Sigmoid colon (tissue), 7 donors: ENCODE data around the gene KCTD1. TPM values are rescaled to one million over a fixed set of nuclear protein-coding genes. Genes with fewer than 3 reads are reported as not detected.
A peak's percentile ranks its signal among the peaks of the same experiment; 100 is the strongest.

ENCODE experiments used
- DNase-seq: peaks from one replicate; pipeline ENCODE4 v3.0.0-alpha.2; 2019
- H3K27ac ChIP-seq, 4 donors: fragments of 200-600 bp; sonication (generic); one replicate each; pipeline ENCODE4 v1.5.1; 2016 to 2019; ENCODE audit warnings: mild to moderate bottlenecking in 1 of 4
- H3K27me3 ChIP-seq, 3 donors: fragments of 200-600 bp; sonication (generic); one replicate each; pipeline ENCODE4 v1.5.1; 2019; ENCODE audit warnings: mild to moderate bottlenecking in 1 of 3
- H3K36me3 ChIP-seq, 4 donors: fragments of 200-600 bp; sonication (generic); one replicate each; pipeline ENCODE4 v1.5.1; 2016 to 2019
- H3K4me1 ChIP-seq, 4 donors: fragments of 200-600 bp; sonication (generic); one replicate each; pipeline ENCODE4 v1.5.1; 2017 to 2019
- H3K4me3 ChIP-seq, 4 donors: fragments of 200-600 bp; sonication (generic); one replicate each; pipeline ENCODE4 v1.5.1; 2017 to 2019; ENCODE audit warnings: mild to moderate bottlenecking in 2 of 4, moderate library complexity in 1 of 4
- H3K9me3 ChIP-seq, 4 donors: fragments of 200-600 bp in 3 of 4; sonication (generic) in 3 of 4; one replicate each; pipeline versions ENCODE4 v1.5.1 to v1.6.1; 2013 to 2019
- CTCF ChIP-seq, 4 experiments: fragments of 450-650 bp in 3 of 4; fragments of 200-600 bp in 1 of 4; IDR thresholded peaks; one replicate each; pipeline ENCODE4 v1.5.1; 2016 to 2019; ENCODE audit warnings: antibody characterized with exemption in 4 of 4, mild to moderate bottlenecking in 3 of 4, moderate library complexity in 2 of 4
- EP300 ChIP-seq, 4 donors: sonication (generic); formaldehyde crosslinking; IDR thresholded peaks; one replicate each; pipeline ENCODE4 v1.6.1; 2017; ENCODE audit warnings: antibody characterized with exemption in 4 of 4
- POLR2A ChIP-seq, 2 donors: fragments of 450-650 bp; IDR thresholded peaks; one replicate each; pipeline ENCODE4 v1.6.1; 2016; ENCODE audit warnings: antibody characterized with exemption in 2 of 2, mild to moderate bottlenecking in 2 of 2, moderate library complexity in 2 of 2
- POLR2AphosphoS5 ChIP-seq, 4 donors: sonication (generic); formaldehyde crosslinking; IDR thresholded peaks; one replicate each; pipeline ENCODE4 v1.6.1; 2017; ENCODE audit warnings: antibody characterized with exemption in 4 of 4
- WGBS, 2 donors: extraction: QIAGEN DNeasy Blood & Tissue Kit; methylation state at CpG; one replicate each; pipeline ENCODE4 v1.1.7; 2013; 5-methylcytosine and 5-hydroxymethylcytosine counted together
- intact Hi-C: fragments of 100-400 bp; cut with DNase I; formaldehyde crosslinking; loops from one replicate; pipeline ENCODE4 v1.15.1; 2023
- polyA plus RNA-seq, 3 donors: library from polyadenylated mRNA; stranded (reverse); fragments of 200-250 nt; gene quantifications; one replicate each; pipeline ENCODE4 v1.2.3, GENCODE V29; 2013
- total RNA-seq, 4 donors: library from RNA; depleted of rRNA; stranded (reverse); fragments of >200 nt; gene quantifications; one replicate each; pipeline ENCODE4 v1.1.0, GENCODE V29; 2016
- donor health status: healthy with polysubstance abuse.
- donor health status: Bipolar disorder and iron deficiency.
- donor health status: healthy.

Gene KCTD1
- total RNA-seq (10 to 100 TPM in 3 of 4 donors, 1 to 10 TPM in 1; 7.1 to 22.4 (median 16.1) TPM), polyA plus RNA-seq (10 to 100 TPM in 2 of 3 donors, 1 to 10 TPM in 1; 3.4 to 10.9 (median 10.2) TPM)

DNA sequence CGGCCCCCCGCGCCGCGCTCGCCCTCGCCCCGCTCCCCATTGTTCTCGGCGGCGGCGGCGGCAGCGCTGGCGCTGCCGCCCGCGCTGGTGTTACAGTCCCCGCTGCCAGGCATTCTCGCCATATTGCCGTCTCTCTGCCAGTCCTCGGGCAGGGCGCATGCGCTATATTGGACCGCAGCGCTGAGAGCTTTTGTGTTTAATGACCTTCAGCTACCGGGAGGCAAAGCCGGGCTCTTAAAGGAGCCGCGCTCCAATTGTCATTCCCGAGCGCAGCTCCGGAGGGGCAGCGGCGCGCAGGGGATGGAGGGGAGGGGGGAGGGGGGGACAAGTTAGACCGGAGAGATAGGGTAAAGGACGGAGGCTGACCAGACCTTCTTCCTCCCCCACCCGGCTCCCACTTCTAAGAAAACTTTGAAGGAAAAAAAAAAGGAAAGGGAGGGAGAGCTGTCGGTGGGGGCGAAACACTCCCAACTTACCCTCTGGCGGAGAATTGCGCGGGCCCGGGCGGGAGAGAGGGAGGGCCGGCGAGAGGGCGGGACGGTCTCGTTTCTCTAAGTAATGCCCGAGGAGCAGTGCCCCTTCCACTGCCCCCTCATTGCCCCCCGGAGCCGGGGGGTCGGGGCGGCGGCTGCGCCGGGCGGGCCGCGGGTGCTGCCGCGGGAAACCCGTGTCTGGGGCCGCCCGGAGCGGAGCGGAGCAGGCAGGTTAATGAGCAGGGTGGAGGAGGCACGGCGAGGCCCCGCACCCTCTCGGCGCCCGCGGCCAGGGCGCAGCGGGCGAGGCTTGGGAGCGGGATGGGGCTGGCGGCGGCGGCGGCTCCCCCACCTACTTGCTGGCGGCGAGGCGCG is at the start of gene KCTD1:
KCTD1 (minus strand) TSS at position 139 of the 848 bp plus-strand sequence; CDS start at position 122, 17 bp downstream.
- Histone ChIP-seq H3K4me1 (peaks cover 0 to 56% (median 53%) of the 10 kb centered on the region in 4 donors), H3K9me3 (no peaks in the 10 kb centered on the region), H3K27ac (peak within 1 kb of the TSS; percentile 55 to 74 (median 72)), H3K27me3 (peaks cover 10 to 43% (median 34%) of the 10 kb centered on the region in 3 donors), H3K36me3 (no peaks in the 10 kb centered on the region), H3K4me3 (peak within 1 kb of the TSS; percentile 61 to 75 (median 70))
- WGBS, 2 donors, result 1% methylated on average over 88 of the region's 88 CpGs
- intact Hi-C loops, result loop anchor here (5.0 to 10.0 kb wide), 3 partner anchors 109 to 454 kb away; partner anchors contain the start of gene SS18
- TF ChIP-seq CTCF (IDR thresholded peaks at IDR 0.05) (no peak), POLR2AphosphoS5 (IDR thresholded peaks at IDR 0.05) (peak in 1 of 4 donors; percentile 3), POLR2A (IDR thresholded peaks at IDR 0.05) (no peak), EP300 (IDR thresholded peaks at IDR 0.05) (no peak)
- peak; percentile 86 for DNase-seq

DNA sequence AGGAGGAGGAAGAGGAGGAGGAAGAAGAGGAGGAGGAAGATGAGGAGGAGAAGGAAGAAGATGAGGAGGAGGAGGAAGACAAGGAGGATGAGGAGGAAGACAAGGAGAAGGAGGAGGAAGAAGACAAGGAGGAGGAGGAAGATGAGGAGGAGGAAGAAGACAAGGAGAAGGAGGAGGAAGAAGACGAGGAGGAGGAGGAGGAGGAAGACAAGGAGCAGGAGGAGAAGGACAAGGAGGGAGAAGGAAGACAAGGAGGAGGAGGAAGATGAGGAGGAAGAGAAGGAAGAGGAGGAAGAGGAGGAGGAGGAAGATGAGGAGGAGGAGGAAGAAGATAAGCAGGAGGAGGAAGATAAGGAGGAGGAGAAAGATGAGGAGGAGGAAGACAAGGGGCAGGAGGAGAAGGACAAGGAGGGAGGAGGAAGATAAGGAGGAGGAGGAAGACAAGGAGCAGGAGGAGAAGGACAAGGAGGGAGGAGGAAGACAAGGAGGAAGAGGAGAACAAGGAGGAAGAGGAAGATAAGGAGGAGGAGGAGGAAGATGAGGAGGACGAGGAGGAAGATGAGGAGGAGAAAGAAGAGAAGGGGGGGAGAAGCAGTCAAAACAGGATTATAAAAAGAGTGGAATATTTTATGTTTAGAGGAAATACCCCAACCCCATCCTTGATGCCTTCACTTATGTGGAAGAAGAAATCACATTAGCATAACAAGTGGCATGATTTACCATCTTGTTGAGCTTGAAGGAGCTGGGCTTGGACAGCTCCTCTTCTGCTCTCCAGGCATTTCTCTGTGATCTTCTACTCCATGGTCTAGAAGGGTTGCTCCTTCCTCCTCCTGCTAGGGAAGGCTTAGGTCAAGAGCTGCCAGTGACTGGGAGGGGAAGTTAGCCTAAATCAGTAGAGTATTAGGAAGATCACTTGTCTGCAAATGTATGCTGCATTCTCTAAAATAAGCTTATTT is 45.3 kb upstream of the KCTD1 start:
- TF ChIP-seq POLR2AphosphoS5 (IDR thresholded peaks at IDR 0.05) (no peak), EP300 (IDR thresholded peaks at IDR 0.05) (no peak), POLR2A (IDR thresholded peaks at IDR 0.05) (no peak), CTCF (IDR thresholded peaks at IDR 0.05) (no peak)
- no peaks in the 10 kb centered on the region for H3K36me3 ChIP-seq
- no peak for DNase-seq
- peaks cover 0 to 4% (median 0%) of the 10 kb centered on the region in 4 donors for H3K9me3 ChIP-seq
- no peak overlapping the region for H3K4me3 ChIP-seq
- no peaks in the 10 kb centered on the region for H3K4me1 ChIP-seq
- H3K27me3 ChIP-seq, result no peaks in the 10 kb centered on the region
- no peak overlapping the region for H3K27ac ChIP-seq
- intact Hi-C loops, result no loop called here
- WGBS, 2 donors, result 75 to 77% methylated on average over 2 of the region's 2 CpGs

DNA sequence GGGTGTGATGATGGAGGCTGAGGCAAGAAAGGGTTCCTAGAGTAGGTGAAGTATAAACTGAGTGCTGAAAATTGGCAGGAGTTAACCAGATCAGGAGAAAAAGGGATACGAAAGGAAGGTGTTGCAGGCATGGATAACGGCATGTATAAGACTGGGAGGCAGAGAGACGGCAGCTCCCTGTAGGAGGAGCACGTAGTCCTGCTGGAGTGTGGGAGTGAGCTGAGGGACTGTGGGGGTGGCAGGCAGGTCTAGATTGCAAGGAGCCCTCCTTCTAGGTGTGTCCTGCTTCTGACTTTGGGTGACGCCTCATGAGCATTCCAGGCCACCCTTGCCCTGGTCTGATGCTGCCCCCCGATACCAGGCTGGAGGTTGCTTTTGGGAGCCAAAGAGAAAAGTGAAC is 36.4 kb upstream of the KCTD1 start:
- Histone ChIP-seq H3K4me1 (no peaks in the 10 kb centered on the region), H3K4me3 (no peak overlapping the region), H3K9me3 (peaks cover 0 to 2% (median 0%) of the 10 kb centered on the region in 4 donors), H3K27me3 (no peaks in the 10 kb centered on the region), H3K27ac (no peak overlapping the region), H3K36me3 (no peaks in the 10 kb centered on the region)
- no peak for TF ChIP-seq EP300 (IDR thresholded peaks at IDR 0.05)
- TF ChIP-seq POLR2A (IDR thresholded peaks at IDR 0.05), result no peak
- no peak for TF ChIP-seq CTCF (IDR thresholded peaks at IDR 0.05)
- no peak for TF ChIP-seq POLR2AphosphoS5 (IDR thresholded peaks at IDR 0.05)
- DNase-seq, result no peak
- WGBS, 2 donors, result 90 to 97% methylated on average over 6 of the region's 6 CpGs
- intact Hi-C loops, result no loop called here

DNA sequence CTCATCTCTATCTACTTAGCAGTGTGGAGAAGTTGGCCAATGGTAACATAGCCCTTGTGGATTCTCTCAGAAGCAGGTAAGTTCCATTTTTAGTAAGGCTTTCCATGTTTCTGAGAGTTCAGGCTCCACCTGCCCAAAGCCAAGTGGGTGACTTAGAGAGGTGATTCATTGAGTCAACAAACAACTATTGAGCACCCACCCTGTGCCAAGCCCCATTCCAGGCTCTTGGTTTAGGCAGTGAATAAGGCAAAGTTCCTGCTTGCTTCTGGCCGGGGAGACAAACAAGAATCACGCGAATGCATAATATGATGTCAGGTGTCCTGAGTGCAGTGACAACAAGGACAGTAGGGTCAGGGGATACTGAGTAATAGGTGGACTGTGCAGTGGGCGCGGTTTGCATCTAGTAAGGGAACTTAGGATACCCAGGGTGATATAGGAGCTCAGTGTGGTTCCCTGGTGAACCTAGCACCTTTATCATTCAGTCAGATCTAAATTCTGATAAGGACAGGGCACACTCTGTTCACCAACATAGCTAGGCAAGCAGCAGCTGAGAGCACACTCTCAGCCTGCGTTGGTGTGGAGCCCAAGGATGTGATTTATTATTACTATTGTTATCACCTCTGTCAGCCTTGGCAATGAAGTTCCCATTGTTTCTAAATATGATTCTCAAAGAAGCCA is 31.7 kb upstream of the KCTD1 start:
- 31 to 64% methylated on average over 6 of the region's 6 CpGs for WGBS, 2 donors
- no peak for DNase-seq
- Histone ChIP-seq H3K36me3 (no peaks in the 10 kb centered on the region), H3K27me3 (no peaks in the 10 kb centered on the region), H3K4me3 (no peak overlapping the region), H3K9me3 (no peaks in the 10 kb centered on the region), H3K27ac (no peak overlapping the region), H3K4me1 (peaks cover 0 to 8% (median 5%) of the 10 kb centered on the region in 4 donors)
- intact Hi-C loops, result no loop called here
- no peak for TF ChIP-seq POLR2AphosphoS5 (IDR thresholded peaks at IDR 0.05)
